G401 (cell line): Measurements from ENCODE around the gene PAK5. TPM values are rescaled to one million over a fixed set of nuclear protein-coding genes. Genes with fewer than 3 reads are reported as not detected.

Experiments used
- DNase-seq: peaks from one replicate; pipeline ENCODE4 v3.0.0-alpha.2; 2015; ENCODE audit warnings: low spot score
- in situ Hi-C: cut with HindIII; loops from 2 replicates; pipeline ENCODE4 v1.10.0; 2016; ENCODE audit warnings: low sequenced_read_pairs, mixed read lengths
- total RNA-seq: library from RNA; depleted of rRNA; stranded (reverse); fragments of >200 nt; shearing (Covaris generic); gene quantifications from 2 replicates; pipeline ENCODE4 v1.2.3, GENCODE V29; 2014; rRNA removed

The PAK5 gene
- total RNA-seq = not detected in 2 replicates

DNA sequence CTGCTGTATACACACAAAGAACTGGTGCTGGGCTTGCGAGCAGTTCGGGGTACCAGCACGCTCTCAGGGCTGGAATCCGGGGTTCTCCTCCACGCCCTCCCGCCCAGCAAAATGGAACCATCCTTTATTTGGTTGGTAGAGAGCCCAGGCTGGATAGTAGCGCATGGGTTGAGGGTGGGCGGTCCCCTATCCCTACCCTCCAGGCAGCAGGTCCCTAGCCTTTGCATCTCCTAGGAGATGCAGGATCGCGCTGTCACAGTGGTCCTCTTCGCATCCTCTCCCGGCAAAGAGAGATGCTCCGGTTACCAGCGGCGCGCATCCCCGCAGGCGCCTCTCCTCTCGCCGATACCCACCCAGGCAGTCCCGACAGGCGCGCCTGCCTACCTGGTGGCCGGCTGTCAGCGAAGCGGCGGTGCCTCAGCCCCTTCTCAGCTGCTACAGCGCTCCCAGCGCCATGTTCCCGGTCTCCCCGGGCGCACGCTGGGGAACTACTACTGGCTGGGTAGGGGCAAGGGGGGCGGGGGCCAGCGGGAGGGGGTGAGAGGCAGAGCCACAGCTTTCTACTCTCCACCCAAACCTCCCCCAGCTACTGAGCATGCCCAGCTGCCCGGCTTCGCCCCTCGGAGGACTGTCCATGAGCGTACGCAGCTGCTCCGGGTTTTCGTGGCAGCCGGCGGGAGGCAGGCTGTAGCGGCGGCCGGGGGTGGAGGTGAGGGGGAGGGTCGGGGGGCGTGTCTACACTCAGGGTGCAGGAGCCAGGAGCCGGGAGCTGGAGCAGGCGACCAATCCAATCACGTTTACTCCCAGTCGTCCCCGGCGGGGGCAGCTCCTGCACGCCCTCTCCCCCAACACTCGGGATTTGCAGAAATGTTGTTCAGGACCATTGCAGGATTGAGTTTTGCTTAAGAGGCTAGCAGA lies at the start of gene PAK5:
Gene PAK5 (minus strand): TSS at position 699 of the 918 bp plus-strand sequence. CDS start 194,748 bp downstream, outside the sequence.
- peak; percentile 94 for DNase-seq

DNA sequence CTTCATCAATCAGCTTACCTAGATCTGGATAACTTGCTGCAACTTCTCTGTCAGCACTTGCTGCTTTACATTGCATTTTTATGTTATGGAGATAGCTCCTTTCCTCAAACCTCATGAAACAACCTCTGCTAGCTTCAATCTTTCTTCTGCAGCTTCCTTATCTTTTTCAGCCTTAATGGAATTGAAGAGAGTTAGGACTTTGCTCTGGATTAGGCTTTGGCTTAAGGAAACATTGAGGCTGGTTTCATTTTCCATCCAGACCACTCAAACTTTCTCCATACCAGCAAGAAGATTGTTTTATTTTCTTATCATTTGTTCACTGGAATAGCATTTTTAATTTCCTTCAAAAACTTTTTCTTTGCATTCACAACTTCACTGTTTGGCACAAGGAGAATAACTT lies 48.8 kb upstream of the PAK5 start:
- DNase-seq = no peak
- in situ Hi-C loops = no loop called here

More for the DNA sequence above, at the start of gene PAK5:
- in situ Hi-C loops = no loop called here

DNA sequence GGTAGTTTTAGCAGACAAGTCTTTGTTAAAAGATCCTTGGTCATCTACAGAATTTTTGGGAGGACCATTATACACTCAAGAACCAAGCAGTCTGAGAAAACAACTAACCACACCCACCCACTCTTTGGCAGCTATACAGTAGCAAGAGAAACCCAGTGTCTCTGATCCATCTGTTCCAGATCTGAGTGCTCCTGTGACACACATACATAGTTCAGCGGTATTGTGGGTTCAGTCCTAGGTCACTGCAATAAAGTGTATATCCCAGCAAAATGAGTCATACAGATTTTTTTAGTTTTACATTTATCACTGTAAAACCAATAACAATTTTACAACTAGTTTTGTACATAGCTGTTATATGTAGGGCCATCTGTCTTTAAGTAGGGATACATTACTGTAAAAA lies 47.4 kb upstream of the PAK5 start:
- no peak for DNase-seq
- in situ Hi-C loops = no loop called here

DNA sequence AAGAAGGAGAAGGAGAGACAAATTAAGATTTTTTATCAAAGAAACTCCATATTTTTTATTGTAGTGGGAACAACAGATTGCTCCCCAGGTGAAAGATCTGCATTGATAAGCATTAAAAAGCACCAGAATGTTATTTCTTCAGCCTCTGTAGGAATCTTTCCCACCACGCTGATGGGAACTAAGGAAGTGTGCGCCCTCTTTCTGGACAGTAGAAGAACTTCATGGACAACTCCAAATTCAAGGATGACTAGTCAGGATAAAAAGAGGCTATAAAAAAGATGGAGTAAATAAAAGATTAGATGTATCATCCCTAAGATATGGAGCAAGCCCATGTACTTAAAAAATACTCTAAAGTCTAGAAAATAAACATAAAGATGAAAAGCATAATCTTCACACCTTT lies 45.8 kb upstream of the PAK5 start:
- in situ Hi-C loops = no loop called here
- DNase-seq = no peak

DNA sequence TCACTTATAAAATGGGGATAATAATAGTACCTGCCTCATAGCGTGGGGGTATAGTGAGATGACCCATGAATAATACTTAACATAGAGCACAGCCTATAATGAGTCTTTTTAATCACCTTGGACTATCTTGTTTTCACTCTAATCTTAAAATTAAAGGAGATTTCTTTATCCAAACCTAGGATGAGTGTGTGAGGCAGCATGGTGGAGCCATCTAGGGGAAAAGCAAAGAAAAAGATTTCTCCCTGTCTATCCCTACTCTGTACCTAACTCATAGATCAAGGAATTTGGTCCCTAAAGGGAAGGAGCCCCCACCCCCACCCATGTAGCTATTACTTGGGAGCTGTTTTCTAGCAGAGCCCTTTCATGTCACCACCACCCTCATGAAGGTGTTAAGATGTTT lies 45.2 kb upstream of the PAK5 start:
- in situ Hi-C loops = no loop called here
- peak; percentile 56 for DNase-seq

DNA sequence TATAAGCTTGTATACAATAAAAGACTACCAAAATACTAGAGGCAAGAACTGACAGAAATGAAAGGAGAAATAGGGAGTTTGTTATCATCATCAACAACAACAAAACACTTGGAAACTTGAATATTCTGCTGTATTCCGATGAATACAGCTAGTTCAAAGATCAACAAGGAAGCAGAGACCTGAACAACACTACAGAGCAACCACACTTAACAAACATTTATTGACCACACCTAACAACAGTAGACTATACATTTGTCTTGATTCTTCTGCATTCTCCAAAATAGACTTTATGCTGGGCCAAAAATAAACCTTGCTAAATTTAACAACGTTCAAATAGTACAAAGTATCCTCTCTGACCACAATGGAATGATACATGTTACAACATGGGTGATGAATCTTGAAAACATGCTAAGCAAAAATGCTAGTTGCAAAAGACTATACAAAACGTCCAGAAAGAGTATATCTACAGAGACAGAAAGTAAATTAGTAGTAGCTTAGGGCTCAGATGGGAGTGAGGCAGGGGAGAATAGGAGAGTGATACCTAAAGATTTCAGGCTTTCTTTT lies 39.1 kb upstream of the PAK5 start:
- in situ Hi-C loops = no loop called here
- no peak for DNase-seq

DNA sequence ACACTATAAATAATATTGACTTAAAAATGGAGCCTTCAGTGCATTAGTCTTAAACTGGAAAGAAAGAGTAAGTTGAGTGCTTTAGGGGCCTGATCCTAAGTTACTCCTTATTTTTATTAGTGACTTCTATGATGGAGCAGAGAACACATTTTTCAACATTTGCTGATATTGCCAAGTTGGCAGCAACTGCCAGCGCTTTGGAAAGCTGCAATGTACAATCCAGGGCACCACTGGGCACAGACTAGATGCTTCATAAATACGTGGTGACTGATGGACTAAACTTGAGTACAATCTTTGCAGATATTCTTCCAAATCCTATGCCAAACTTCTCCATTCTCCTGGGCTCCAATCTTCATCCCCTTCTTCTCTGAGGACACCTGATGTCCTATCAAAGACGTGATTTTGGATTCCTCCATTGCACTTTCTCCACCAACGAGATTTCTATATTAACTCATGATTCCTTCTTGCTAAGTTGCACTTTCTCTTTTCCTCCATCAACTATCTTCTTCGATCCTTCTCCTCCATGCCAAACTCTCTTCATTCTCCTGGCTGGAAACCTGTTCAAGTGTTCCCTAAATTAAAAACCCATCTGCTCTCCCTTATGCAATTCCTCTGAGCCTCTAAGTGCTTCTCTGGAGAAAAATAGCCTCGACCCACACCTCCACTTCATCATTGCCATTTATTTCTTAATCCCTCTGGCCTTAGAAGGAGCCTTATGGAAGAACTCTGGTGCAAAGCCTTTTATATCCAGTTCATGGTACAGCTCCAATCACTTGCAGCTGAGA lies 28.5 kb upstream of the PAK5 start:
- peak; percentile 74 for DNase-seq
- in situ Hi-C loops = no loop called here

DNA sequence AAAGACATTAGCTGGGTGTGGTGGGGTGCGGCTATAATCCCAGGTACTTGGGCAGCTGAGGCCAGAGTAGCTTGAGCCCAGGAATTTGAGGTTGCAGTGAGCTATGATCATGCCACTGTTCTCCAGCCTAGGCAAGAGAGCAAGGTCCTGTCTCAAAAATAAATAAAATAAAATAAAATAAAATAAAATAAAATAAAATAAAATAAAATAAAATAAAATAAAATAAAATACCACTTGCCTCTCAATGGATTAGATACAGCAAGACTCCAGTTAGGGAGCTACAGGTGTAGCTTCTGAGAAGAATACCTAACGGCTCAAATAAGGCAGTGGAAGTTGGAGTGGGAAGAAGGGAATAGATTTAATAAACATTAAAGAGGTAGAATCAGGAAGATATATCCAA lies 13.7 kb upstream of the PAK5 start:
- in situ Hi-C loops = no loop called here
- no peak for DNase-seq

DNA sequence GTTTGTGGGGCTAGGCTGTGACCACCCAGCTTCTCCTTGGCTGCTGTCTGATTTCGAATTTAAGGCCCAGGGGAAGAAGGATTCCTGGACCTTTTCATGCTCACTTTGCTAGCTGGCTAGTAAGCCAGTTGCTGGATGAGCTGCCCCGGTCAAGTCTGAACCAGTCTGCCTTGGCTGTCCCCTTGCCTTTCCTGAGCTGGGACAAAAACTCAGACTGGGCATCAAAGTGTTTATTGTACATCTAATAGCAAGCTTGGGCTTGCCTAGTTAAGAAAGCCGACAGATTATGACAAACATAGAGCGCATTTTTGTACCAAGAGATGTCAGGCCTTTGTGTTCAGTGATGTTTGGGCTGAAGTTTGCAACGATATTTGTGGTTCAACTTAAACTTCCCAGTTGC lies 750 bp upstream of the PAK5 start:
- DNase-seq = no peak
- in situ Hi-C loops = no loop called here

DNA sequence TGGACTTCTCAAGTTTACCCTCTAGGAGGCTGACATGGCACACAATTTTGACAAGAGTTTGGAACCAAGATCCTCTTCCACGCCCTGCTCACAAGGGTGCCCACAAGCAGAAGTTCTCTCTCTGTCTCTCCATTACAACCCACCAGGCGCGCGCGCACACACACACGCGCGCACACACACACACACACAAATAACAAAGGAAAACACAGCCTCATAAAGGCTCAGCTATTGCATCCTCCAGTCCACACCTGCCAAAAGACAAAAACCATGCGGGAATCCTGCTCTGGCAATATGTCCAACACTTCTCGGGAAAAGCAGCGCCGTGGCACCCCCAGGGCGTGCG lies 870 bp downstream of the PAK5 start:
- in situ Hi-C loops = no loop called here
- peak; percentile 75 for DNase-seq

DNA sequence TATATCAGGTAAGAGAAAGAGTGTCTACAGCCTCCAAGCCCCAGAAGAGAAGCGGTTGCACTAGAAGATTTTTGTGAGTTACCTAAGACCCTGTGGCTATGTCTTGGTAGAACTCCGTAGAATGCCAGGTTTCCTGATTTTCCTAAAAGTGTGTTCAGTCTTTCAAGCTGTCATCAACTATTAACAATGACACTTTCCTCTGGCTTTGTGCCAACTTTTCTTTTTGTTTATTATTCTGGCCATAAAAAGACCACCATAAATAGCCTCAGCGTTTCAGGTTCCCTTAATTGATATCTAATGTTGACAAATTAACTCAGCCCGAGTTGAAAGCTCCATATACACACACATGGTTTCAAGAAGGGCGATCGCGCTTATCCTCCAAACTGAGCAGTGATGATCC lies 1.2 kb downstream of the PAK5 start:
- in situ Hi-C loops = no loop called here
- DNase-seq = peak; percentile 70

DNA sequence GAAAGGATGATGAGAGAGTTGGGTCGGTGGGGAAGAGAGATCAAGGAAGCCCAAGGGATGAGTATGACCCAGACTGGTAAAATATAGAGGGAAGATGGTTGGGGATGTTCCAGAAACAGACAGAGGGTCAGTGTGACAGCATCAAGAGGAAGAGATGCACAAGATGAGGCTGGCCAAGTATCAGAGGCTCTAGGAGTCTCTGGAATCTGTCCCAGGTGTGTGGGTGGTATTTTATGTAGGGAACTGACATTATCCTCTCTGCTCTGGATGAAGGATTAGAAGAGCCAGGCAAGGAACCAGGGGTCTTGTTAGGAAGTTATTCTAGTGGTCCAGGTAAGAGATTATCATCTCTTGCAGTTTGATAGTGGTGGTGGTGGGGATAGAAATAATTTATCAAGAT lies 3.6 kb downstream of the PAK5 start:
- in situ Hi-C loops = no loop called here
- peak; percentile 67 for DNase-seq

DNA sequence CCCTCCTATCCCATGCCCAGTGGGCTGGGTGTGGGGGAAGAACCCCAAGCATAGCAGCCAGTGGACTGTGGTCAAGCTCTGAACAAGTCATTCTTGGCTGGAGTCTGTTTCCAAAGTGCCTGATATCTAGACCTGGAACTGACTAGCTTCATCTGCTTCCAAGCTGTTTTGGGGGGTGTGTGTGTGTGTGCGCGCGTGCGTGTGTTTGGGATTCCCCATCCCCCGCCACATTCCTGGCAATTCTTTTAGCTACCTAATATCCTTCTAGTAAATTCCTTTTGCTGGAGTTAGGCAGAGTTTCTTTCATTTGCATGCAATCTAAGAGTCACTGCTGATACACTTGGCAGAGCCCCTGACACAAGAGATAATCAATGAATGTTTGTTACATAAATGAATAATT lies 7.8 kb downstream of the PAK5 start:
- DNase-seq = no peak
- in situ Hi-C loops = no loop called here

DNA sequence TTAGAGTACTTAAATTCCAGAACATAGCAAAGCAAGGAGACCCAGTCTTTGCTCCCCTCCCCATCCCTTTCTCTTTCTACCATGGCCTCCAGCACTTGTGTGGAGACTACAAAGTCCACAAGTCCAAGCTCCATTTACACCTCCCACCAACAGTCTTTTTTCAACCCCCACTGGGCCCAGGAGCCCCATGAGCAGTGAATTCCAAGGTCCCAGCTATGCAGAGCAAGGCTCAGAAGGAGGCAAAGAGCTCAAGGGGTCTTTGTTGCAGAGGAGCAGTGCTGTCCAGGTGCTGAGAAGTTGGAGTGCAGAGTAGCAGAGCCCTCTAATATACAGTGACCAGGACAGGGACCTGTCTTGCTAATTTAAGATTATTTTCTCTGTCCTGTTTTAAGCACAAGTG lies 9.0 kb downstream of the PAK5 start:
- DNase-seq = no peak
- in situ Hi-C loops = no loop called here

DNA sequence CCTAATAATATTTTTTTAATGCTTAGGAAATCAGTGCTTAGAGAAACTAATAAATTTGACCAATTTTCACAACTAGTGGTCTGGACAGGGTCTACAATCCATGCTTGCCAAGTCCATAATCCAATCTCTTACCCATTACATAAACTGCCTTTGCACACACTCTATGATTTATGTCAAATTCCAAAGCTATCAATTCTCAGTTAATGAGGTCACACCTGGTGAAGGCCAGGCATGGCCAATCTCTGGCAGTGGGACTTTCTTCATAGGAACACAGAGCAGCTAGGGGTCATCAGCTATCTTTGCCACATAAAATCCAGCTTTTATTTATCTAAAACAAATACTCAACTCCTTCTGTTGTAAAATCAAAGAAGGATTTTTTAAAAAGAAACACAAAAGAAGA lies 21.2 kb downstream of the PAK5 start:
- no peak for DNase-seq
- in situ Hi-C loops = no loop called here

DNA sequence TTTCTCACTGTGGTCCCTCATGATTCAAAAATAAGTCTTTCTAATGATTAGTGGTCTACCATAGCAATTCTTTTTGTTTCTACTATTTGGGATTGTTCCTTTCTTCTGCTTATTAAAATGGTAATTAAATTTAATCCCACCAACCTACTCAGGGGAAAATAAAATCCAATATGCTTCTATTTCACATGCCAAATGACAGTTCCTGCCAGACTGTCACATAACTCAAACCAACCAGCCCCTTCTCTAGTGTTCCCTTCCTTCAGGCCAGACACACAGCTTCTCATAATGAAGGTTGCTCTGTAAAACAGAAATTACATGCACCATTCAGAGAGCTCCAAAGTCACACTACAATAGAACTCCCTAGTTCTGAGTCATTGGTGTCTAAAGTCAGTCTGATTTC lies 23.2 kb downstream of the PAK5 start:
- in situ Hi-C loops = no loop called here
- DNase-seq = peak; percentile 65

DNA sequence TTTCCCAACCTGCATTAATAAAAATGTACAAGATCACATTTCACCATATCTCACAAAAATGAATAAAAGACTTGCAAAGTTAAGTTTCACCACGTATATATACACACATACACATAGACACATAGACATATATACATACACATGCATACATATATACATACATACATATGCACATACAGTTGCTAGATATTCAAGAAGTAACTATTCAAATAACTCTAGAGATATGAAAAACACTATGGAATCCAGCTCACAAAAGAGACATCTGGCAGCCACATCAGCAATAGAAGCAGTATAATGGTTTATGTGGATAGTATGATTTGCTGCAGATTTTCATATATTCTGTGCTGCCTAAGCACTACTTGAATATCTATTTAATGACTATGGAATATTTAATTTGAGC lies 28.1 kb downstream of the PAK5 start:
- no peak for DNase-seq
- in situ Hi-C loops = no loop called here

DNA sequence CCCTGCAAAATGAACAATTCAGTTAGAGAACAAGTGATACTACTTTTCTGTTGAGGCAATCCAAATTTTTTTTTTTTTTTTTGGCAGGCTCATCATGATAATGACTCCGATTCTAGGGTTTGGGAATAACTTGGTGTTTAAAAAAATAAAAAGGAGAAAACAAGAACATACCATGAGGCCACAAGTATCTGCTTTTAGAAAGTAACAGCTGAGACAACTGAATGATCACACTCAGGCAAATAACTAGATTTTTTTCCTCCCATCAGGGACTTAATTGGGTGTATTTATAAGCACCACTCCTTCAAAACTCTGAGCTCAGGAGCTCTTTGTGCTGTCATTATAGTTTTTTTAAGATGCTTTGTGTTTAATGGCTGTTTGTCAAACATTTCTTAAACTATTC lies 29.6 kb downstream of the PAK5 start:
- no peak for DNase-seq
- in situ Hi-C loops = no loop called here

DNA sequence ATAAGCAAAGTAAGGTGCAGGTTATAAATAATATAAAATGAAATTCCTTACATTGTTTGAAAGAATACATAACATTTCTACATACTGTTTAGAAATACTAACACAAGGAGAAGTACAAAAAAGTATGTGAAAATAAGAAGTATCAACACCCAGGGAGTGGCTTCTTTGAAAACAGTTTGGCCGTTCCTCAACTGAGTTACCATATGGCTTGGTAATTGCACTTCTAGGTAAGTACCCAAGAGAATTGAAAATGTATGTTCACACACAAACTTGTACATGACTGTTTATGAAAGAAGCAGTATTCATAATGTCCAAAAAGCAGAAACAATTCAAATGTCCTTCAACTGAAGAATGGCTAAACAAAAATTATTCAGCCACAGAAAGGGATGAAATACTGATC lies 30.7 kb downstream of the PAK5 start:
- in situ Hi-C loops = no loop called here
- DNase-seq = peak; percentile 63

DNA sequence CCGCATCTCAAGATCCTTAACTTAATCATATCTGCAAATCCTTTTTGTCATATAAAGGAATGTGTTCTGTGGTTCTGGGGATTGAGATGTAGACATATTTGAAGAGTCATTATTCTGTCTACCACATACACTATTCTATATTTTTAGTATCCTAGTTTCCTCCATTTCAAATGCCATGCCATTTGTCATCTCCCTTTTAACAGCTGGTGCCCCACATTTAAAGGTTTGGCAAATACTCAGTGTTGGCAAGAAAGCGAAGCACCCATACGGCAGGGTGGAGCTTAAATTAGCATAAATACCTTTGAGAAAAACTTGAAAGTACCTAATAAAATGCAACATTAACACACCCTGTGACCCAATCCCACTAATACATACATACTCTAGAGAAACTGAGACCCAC lies 31.7 kb downstream of the PAK5 start:
- in situ Hi-C loops = no loop called here
- peak; percentile 95 for DNase-seq
